GM12875 (cell line): ENCODE results near the gene ABHD12.
A peak's percentile ranks its signal among the peaks of the same experiment; 100 is the strongest.

Source experiments
- H3K4me3 ChIP-seq: one replicate; pipeline ENCODE4 v1.5.1; 2011; ENCODE audit warnings: low read depth, low read length, control low read depth
- CTCF ChIP-seq: IDR thresholded peaks from 2 replicates; pipeline ENCODE4 v1.5.1; 2011; ENCODE audit warnings: low read depth, mild to moderate bottlenecking, control low read depth, inconsistent platforms, low read length, moderate library complexity, borderline replicate concordance; ENCODE audit not compliant: insufficient read depth

The ABHD12 gene

DNA sequence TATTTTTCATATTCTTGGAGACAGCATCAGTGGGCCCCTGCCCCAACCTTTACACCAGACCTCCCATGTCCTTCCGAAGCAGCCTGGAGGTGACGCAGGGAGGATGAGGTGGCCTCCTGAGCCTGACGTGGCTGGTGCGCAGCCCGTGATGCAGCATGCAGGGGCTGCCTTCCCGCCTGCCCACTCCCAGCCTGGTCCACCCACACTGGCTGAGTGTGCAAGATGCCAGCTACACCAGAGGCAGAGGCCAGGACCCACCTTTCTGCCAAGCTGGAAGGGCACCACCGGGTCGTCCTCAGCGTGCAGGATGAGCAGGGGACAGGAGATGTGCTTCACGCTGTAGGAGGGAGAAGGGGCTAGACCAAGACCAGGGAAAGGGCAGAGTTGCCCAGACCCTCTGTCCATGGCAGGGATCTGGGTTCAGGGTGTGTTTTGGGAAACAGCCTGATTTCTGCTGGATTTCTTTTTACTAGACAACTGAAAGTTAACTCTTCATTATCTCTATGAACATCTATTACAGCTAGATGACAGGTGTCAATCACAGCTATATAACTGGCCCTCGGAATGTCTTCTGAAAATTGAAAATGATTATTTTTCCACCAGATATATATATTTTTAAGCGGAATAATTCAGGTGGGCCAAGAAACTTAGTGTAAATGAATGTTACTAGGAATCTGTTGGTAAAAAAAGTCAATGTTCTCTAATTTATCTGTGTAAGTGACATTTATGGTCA is 87.2 kb downstream of the ABHD12 start:
- no peak for TF ChIP-seq CTCF
- no peak overlapping the region for H3K4me3 ChIP-seq

DNA sequence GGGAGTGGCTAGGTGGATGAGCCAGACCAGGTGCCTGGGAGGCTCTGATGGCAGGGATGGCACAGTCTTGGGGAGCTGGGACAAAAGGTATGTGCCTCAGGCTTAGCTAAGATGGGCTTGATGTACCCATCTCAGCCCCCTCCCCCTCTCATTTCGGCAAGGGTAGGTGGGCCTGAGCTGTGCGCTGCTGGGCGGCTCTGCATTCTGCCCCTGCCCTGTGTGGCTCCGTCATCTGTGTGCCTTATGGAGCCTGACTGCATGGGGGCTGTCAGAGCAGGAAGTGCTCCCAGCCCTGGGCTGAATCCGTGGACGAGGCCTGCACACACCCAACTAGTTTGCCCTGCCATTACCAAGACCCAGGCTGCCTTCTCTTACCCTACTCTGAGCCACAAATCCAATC is 88.0 kb downstream of the ABHD12 start:
- TF ChIP-seq CTCF = no peak
- no peak overlapping the region for H3K4me3 ChIP-seq

DNA sequence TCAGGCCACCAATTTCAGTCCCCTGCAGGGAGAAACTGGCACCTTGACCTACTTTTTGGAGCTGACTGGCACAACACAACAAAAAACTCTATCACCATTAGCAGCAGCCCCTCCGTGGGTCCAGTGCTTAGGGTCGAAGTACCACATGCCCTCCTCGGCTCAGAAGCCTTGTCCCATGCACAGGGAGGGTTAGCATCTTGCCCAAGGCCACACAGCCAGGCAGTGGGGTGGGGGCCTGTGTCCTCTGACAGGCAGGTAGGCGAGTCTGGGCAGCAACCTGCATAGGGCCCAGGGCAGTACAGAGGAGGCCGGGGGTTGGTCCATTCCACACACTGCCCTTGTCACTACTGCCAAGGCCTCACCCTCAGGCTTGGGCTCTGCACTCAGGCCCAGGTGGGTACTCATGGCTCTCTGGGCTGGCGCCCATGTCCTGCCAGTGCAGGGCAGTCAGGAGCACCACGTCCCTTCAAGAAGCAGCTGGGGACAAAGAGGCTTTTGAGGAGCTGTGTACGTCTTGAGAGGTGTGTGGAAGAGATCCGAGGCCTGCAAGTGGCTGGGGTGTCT is 89.2 kb downstream of the ABHD12 start:
- TF ChIP-seq CTCF = no peak
- no peak overlapping the region for H3K4me3 ChIP-seq

DNA sequence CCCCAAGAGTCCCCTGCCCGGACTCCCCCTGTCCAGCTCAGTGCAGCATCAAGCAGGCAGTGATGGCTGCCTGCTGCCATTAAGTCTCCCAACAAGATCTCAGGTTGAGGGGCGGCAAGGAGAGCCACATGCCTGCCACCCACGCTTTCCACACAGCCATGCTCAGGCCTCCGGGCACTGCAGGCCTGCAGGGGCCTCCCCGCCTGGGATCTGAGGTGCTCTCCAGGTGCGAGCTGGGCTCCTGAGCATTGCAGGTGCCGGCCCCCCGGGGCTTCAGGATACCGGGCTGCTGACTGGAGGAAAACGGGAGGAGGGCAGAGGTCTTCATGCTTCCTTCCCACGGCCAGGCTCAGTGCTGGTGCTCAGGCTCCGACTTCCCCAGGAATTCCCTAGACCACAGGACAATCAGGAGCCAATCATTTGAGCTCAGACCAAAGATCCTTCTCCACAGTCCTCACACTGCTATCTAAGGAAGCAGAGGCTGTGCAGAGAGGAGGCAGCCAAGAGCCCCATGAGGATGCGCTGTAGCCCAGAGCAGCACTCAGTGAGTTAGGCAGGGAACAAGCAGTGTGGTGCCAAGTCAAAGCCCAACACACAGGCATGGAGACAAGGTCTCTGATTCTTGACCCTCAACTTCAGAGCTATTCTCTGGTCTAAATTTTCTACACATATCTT is 90.0 kb downstream of the ABHD12 start:
- TF ChIP-seq CTCF = no peak
- no peak overlapping the region for H3K4me3 ChIP-seq

DNA sequence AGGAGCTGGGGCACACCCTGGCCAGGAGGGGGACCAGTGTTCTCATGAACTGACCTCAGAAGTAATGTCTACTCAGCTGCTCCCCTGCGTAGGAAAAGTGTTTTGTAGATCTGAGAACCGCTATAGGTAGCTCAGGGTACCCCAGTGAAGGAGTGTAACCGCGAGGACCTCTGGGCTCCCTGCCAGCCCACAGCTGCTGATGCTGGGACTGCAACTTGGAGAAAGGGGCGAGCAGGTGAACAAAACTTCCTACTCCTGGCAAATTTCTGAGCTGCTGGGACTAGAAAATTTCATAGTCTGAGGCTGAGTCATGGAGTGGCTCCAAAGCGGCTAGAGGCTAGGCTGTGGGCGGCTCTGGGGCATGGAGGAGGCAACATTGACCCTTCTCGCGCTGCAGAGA is 90.8 kb downstream of the ABHD12 start:
- no peak for TF ChIP-seq CTCF
- H3K4me3 ChIP-seq = no peak overlapping the region

- TF ChIP-seq CTCF = 0 out of 2 replicates have a peak, but pooled peaks have one; percentile 5
- H3K4me3 ChIP-seq = no peak overlapping the region
Measured at GRCh38 chr20:25297141-25297905, 93.3 kb downstream of the ABHD12 start.
